AG04450 (cell line): ENCODE data around the gene C17orf67. TPM values are rescaled to one million over a fixed set of nuclear protein-coding genes. Genes with fewer than 3 reads are reported as not detected.

Experiments used
- CTCF ChIA-PET: fragments of 300-600, 350-600 bp; formaldehyde crosslinking; extraction: SDS; loops from one replicate; lab custom pipeline; 2022; ENCODE audit warnings: antibody characterized with exemption, inconsistent platforms; lab: Charles Lee
- POLR2A ChIA-PET: fragments of 350-600 bp; formaldehyde crosslinking; extraction: SDS; loops from one replicate; lab custom pipeline; 2021; ENCODE audit warnings: antibody characterized with exemption, inconsistent platforms; lab: Yijun Ruan, JAX
- DNase-seq: peaks from one replicate; pipeline ENCODE4 v3.0.0-alpha.2; 2011; ENCODE audit warnings: low read depth, low spot score
- H3K27ac ChIP-seq: one replicate; pipeline ENCODE4 v1.5.1; 2012; ENCODE audit warnings: low read depth, low read length, control low read depth
- H3K27me3 ChIP-seq: one replicate; pipeline ENCODE4 v1.6.0; 2012; ENCODE audit warnings: low read length; ENCODE audit not compliant: control insufficient read depth, insufficient read depth
- H3K4me3 ChIP-seq: 2 replicates; pipeline ENCODE4 v1.5.1; 2011; ENCODE audit warnings: mild to moderate bottlenecking, low read depth, low read length, control low read depth
- H3K9me3 ChIP-seq: 2 replicates; pipeline ENCODE4 v1.5.1; 2012; ENCODE audit warnings: low read length; ENCODE audit not compliant: control insufficient read depth, insufficient read depth
- polyA plus RNA-seq: library from polyadenylated mRNA; depleted of rRNA; stranded (reverse); fragments of >200 nt; gene quantifications from 2 replicates; pipeline ENCODE4 v1.2.3, GENCODE V29; 2011
- TF ChIP-seq, protein P1 (sequence below): IDR thresholded peaks from 2 replicates; pipeline ENCODE4 v1.5.1; 2011; ENCODE audit warnings: low read depth, low read length, control low read depth, inconsistent platforms

C17orf67 gene
- polyA plus RNA-seq, 1 experiment, result 0.76 TPM

DNA sequence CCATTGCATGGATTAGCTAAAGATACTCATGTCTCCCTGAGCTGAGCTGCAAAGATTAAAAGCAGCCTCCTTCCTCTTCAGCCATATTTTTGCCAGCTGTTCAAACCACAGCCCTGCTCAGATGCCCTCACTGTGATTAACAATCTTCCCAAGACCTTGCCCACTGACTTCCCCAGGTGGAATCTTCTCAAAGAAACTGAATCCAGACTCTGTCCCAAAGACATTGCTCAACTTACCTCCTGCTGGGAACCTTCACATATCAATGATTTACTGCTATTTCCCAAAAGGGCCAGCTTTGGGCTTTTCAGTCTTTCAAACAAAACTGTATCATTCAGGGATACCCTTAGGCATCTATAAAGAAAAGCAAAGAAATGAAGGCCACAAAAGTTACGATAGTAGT, 9.2 kb downstream of the C17orf67 start:
- ChIA-PET POLR2A (no interaction called here), CTCF (interaction anchor here (1.1 to 1.7 kb wide), 2 partner anchors 43 to 115 kb away, joined by 4 to 5 read pairs; no protein-coding TSS in a partner anchor)
- no peak overlapping the region for H3K4me3 ChIP-seq
- no peaks in the 10 kb centered on the region for H3K27me3 ChIP-seq
- TF ChIP-seq, protein P1, sequence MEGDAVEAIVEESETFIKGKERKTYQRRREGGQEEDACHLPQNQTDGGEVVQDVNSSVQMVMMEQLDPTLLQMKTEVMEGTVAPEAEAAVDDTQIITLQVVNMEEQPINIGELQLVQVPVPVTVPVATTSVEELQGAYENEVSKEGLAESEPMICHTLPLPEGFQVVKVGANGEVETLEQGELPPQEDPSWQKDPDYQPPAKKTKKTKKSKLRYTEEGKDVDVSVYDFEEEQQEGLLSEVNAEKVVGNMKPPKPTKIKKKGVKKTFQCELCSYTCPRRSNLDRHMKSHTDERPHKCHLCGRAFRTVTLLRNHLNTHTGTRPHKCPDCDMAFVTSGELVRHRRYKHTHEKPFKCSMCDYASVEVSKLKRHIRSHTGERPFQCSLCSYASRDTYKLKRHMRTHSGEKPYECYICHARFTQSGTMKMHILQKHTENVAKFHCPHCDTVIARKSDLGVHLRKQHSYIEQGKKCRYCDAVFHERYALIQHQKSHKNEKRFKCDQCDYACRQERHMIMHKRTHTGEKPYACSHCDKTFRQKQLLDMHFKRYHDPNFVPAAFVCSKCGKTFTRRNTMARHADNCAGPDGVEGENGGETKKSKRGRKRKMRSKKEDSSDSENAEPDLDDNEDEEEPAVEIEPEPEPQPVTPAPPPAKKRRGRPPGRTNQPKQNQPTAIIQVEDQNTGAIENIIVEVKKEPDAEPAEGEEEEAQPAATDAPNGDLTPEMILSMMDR, result no peak
- H3K27ac ChIP-seq, result no peak overlapping the region
- H3K9me3 ChIP-seq, result no peaks in the 10 kb centered on the region
- no peak for DNase-seq

DNA sequence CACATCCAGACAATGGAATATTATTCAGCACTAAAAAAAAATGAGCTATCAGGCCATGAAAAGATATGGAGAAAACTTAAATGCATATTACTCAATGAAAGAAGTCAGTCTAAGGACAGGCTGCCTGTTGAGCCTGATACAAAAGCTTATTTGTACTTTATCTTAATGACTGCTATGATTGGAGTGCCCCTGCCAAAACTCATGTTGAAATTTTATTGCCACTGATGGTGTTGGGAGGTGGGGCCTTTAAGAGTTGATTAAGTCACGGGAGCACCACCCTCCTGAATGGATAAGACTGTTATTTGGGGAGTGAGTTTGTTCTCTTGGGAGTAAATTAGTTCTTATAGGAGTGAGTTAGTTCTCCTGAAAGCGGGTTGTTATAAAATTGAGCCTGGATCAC, 9.9 kb downstream of the C17orf67 start:
- ChIA-PET CTCF (interaction anchor here (1.1 to 1.7 kb wide), 2 partner anchors 43 to 186 kb away, joined by 3 to 4 read pairs; no protein-coding TSS in a partner anchor), POLR2A (no interaction called here)
- no peak overlapping the region for H3K4me3 ChIP-seq
- H3K27me3 ChIP-seq, result no peaks in the 10 kb centered on the region
- TF ChIP-seq, protein P1, result no peak
- H3K9me3 ChIP-seq, result no peaks in the 10 kb centered on the region
- no peak for DNase-seq
- H3K27ac ChIP-seq, result no peak overlapping the region

DNA sequence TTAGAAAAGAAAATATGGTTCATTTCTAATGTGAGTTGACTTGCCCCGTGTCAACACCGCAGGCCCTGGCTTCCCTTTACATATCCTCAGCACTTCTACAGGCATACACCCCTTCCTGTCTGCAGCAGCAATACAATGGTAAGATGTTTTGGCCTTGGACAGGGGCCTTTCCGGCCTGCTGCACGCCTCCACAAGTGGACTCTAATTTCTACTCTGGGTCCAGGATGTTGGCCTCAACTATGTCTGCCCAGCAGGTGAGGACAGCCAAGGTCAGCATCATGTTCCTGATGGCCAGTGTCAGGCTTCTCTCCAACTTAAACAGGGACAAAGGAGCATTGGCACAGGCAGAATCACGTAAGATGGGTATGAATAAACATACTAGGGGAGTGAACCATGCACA, 11.0 kb downstream of the C17orf67 start:
- Histone ChIP-seq H3K9me3 (no peaks in the 10 kb centered on the region), H3K4me3 (no peak overlapping the region), H3K27me3 (no peaks in the 10 kb centered on the region), H3K27ac (no peak overlapping the region)
- TF ChIP-seq, protein P1, result no peak
- ChIA-PET CTCF (no interaction called here), POLR2A (no interaction called here)
- DNase-seq, result no peak

DNA sequence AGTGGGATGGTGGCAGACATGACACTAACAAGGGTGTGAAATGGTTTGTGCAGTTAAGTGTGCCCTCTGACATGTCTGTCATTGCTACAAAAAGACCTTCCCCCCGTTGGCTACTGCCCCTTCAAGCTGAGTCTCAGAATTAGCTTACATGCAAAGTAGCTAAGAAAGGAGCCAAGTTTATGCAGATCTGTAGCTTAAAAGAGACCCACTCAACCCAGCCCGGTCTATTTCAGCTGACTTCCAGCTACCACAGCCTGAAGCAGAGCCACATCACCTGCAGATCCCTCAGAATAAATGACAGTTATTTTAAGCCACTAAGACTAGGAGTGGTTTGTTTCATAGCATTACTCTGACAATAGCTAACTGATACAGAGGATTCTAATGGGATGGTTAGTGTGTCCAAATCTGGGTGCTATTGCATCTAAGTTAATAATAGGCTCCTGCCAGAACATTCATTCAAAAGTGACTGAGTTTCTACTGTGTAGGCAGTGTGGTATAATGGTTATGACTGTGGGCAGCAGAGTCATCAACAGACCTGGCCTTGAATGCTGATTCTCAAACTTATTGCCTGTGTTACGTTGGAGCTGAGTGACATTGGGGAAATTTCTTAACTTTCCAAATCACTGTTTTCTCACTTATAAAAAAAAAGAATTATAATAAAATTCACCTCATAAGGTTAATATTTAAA, 11.7 kb downstream of the C17orf67 start:
- DNase-seq, result no peak
- ChIA-PET CTCF (interaction anchor here (5.4 kb wide), 1 partner anchor 117 kb away, joined by 70 read pairs; no protein-coding TSS in a partner anchor), POLR2A (no interaction called here)
- Histone ChIP-seq H3K4me3 (no peak overlapping the region), H3K27me3 (no peaks in the 10 kb centered on the region), H3K27ac (no peak overlapping the region), H3K9me3 (no peaks in the 10 kb centered on the region)
- TF ChIP-seq, protein P1, result no peak

DNA sequence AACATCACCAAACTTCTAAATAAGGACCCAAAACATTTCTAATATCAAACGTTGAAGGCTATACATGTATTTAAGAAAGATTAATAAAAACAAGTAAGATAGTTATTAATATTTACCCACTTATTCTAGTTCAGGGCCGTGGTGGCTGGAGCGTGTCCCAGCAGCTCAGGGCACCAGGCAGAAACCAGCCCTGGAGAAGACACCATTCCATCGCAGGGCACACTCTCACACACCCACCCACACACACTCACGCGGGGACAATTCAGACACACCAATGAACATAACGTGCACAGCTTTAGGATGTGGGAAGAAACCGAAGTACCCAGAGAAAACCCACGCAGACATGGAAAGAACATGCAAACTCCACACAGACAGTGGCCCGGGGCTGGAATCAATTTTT, 13.5 kb downstream of the C17orf67 start:
- Histone ChIP-seq H3K27ac (no peak overlapping the region), H3K27me3 (no peaks in the 10 kb centered on the region), H3K4me3 (no peak overlapping the region), H3K9me3 (no peaks in the 10 kb centered on the region)
- CTCF ChIA-PET, result interaction anchor here (0.5 to 5.4 kb wide), 61 partner anchors 8 to 1198 kb away, joined by 3 to 70 read pairs (median 5); partner anchors contain the start of genes COIL, DGKE, NOG and SCPEP1
- TF ChIP-seq, protein P1, result no peak
- no peak for DNase-seq
- POLR2A ChIA-PET, result no interaction called here
